Epithelial cell of proximal tubule (primary cell): ENCODE measurements around the gene PHF21B. TPM values are rescaled to one million over a fixed set of nuclear protein-coding genes. Genes with fewer than 3 reads are reported as not detected.

Source experiments
- DNase-seq: peaks from one replicate; pipeline ENCODE4 v3.0.0-alpha.2; 2011; ENCODE audit warnings: low read depth
- H3K4me3 ChIP-seq: 2 replicates; pipeline ENCODE4 v1.5.1; 2011; ENCODE audit warnings: low read depth, mild to moderate bottlenecking, low read length
- total RNA-seq: library from RNA; depleted of rRNA; stranded (reverse); fragments of >200 nt; gene quantifications from 2 replicates; pipeline ENCODE4 v1.2.3, GENCODE V29; 2015
- TF ChIP-seq, protein P1 (sequence below): conservative IDR thresholded peaks from 2 replicates; pipeline ENCODE4 v1.5.1; 2012; ENCODE audit warnings: low read depth, mild to moderate bottlenecking, low read length

The PHF21B gene
- total RNA-seq, 1 donor from 2014 or later, result 2.0 TPM

DNA sequence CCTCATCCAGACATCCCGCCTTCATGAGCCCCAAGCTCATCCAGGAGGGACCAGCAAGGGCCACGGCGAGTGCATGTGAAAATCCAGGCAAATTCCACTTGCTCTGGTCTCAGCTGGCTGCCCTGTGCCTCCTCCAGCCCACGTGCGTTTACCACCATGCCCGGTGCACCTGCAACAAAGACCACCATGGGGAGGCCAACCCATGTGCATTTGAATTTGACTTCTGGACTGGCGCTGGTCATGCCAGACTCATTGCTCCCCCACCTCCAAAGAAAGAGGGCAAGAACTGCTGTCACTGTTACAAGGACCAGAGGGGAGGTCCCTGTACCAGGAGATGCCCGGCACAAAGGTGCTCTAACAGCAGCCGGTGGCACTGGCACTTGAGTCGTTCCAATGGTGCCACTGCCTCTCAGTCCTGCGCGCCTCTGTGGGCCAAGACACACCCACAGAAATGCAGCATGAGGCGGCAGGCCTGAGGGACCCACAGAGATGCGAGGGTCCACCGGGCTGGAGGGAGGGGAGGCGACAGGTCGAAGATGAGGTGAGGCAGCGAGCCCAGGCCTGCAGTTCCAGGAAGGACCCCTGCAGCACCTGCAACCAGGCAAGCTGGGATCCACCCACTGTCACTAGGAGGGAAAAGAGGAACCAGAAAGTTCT, 80.3 kb downstream of the PHF21B start:
- TF ChIP-seq, protein P1, sequence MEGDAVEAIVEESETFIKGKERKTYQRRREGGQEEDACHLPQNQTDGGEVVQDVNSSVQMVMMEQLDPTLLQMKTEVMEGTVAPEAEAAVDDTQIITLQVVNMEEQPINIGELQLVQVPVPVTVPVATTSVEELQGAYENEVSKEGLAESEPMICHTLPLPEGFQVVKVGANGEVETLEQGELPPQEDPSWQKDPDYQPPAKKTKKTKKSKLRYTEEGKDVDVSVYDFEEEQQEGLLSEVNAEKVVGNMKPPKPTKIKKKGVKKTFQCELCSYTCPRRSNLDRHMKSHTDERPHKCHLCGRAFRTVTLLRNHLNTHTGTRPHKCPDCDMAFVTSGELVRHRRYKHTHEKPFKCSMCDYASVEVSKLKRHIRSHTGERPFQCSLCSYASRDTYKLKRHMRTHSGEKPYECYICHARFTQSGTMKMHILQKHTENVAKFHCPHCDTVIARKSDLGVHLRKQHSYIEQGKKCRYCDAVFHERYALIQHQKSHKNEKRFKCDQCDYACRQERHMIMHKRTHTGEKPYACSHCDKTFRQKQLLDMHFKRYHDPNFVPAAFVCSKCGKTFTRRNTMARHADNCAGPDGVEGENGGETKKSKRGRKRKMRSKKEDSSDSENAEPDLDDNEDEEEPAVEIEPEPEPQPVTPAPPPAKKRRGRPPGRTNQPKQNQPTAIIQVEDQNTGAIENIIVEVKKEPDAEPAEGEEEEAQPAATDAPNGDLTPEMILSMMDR, result no peak
- no peak for DNase-seq
- H3K4me3 ChIP-seq, result no peak overlapping the region

DNA sequence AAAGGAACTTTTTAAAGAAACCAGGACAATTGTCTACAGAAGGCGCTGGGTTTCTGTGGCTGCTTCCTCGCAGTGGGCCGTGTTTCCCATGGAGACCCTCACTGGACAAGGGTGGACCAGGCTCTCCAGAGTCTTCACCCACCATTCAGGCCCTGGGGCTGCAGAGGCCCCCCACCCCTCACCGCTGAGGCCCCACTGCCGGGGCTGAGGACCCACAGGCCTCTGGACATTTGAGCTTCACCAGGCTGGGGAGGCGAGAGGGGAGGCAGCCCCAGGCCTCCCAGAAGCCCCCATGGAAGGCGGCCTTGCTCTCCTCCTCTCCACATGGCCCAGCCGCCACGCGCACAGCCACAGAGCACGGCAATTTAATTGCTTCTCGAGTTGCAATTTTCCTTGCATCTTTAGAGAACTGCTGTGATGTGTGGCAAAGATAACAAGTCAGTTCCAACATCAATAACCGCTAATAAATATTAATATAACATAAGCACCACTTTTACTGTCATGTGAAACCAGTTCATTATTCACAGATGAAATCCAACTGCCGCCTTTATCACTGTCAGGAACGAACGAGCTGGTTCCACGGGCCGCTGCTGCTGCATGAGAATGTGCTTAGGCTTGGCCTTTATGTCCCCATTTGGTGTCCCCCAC, 81.0 kb downstream of the PHF21B start:
- DNase-seq, result no peak
- TF ChIP-seq, protein P1, result no peak
- no peak overlapping the region for H3K4me3 ChIP-seq

DNA sequence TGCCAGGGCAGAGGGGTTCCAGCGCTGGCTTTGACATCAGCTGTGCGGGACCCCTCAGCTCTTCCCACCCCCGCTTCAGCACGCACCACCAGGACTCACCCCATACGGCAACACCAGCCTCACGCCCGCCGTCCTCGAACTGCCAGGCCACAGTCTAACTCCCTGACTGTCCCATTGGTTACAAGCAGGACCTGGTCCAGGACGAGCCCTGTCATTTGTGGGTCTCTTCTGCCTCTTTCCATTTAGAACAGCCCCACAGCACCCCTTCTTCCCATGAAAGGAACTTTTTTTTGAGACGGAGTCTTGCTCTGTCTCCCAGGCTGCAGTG, 81.7 kb downstream of the PHF21B start:
- DNase-seq, result no peak
- no peak overlapping the region for H3K4me3 ChIP-seq
- TF ChIP-seq, protein P1, result no peak

DNA sequence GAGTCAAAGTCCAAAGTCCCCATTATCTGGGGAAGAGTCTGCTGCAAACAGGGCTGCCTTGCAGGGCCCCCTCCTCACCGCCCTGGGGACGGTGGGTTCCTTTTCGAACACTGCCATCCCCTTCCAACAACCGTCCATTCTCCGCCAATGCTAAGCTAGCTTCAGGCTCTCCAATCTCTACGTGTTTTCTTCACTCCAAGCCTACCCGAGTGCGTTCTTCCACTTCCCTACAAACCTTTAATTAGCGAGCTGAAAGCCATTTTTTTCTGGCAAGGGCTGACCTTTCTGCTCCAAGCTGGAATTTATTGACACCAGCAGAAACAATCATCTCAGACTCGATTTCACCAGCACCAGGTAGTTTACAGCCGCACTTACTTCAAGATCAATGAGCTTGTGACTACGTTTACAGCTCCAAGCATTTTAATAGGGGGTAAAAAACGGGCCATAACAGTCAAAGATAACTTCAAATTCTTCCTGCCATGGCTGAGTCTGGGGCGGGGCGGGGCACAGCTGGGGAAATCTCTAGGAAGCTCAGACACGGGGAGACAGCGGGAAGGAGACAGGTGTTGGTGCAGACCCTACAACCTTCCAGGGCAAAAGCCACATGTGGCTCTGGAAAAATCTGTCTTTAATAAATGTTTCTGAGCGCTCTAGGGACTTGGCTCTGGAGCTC, 82.2 kb downstream of the PHF21B start:
- H3K4me3 ChIP-seq, result no peak overlapping the region
- TF ChIP-seq, protein P1, result no peak
- no peak for DNase-seq

DNA sequence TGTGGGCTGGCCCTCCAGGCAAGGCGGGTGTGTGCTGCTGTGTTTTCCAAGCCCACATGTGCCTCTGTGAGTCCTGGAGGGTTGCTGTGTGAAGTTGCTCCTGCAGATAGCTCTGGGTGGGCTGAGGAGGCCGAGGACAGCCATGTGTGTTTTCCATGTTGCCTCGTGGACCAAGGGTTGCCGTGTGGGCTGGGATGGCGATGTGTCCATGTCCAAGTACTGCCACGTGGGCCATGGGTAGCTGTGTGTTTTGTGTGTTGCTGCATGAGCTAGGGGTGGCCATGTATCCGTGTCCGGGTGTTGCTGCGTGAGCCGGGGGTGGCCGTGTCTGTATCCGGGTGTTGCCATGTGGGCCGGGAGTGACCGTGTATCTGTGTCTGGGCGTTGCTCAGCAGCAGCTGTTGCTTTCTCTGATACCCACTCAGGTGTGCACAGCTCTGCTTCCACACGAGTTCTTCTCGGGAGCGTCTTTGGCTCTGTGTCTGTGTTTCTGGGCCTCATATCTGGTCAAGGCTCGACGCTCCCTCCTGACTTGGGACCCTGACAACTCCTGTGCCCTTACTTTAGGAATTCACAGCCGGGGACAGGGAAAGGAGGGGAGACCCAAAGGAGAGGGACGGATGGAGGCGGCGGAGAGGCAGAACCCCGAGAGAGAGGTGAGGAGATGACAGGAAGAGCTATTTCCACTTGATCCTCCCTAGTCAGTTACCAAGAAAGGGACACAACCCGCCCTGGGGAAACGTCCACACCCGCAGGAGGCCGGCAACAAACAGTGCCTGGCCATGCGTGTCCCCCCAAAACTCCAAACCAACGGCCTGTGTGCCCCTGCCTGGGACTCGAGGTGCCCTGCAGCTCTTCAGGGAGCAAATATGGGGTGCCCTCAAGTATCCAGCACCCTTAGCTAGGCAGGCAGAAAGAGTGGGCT, 83.1 kb downstream of the PHF21B start:
- no peak for DNase-seq
- no peak overlapping the region for H3K4me3 ChIP-seq
- TF ChIP-seq, protein P1, result no peak

DNA sequence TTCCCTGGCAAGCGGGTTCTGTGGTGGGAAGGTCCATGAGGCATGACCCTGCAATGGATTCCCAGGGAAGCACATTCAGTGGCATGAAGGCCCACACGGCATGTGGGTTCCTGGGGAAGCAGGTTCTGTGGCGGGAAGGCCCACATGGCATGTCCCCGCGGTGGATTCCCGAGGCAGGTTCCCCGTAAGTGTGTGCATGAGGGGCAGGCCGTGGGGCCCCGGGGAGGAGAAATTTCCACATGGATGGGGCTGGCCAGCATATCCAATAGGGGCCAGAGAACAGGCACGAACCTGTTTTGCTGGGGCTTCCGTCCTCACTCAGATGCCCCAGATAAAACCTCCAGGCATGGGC, 83.7 kb downstream of the PHF21B start:
- TF ChIP-seq, protein P1, result no peak
- DNase-seq, result no peak
- no peak overlapping the region for H3K4me3 ChIP-seq
